HEK293 (cell line): ENCODE data around the gene UTP18.

Experiments used
- ZNF184 ChIP-seq: fragments of 450-650 bp; IDR thresholded peaks from 2 replicates; pipeline ENCODE4 v1.5.1; 2018; ENCODE audit warnings: missing biosample characterization, mild to moderate bottlenecking, missing genetic modification characterization
- ZNF248 ChIP-seq: fragments of 450-650 bp; formaldehyde crosslinking; IDR thresholded peaks from 2 replicates; pipeline ENCODE4 v1.5.1; 2017; ENCODE audit warnings: missing biosample characterization, missing genetic modification characterization
- ZNF302 ChIP-seq: fragments of 450-650 bp; formaldehyde crosslinking; IDR thresholded peaks from 2 replicates; pipeline ENCODE4 v1.5.1; 2016; ENCODE audit warnings: missing biosample characterization, missing genetic modification characterization, low read depth
- ZNF777 ChIP-seq: fragments of 450-650 bp; formaldehyde crosslinking; IDR thresholded peaks from 2 replicates; pipeline ENCODE4 v1.5.1; 2017; ENCODE audit warnings: missing biosample characterization, missing genetic modification characterization, borderline replicate concordance
- TF ChIP-seq, protein P1 (sequence below): fragments of 450-650 bp; formaldehyde crosslinking; IDR thresholded peaks from 2 replicates; pipeline ENCODE4 v1.5.1; 2016; ENCODE audit warnings: missing biosample characterization, missing genetic modification characterization
- TF ChIP-seq, protein P2 (sequence below): fragments of 450-650 bp; formaldehyde crosslinking; IDR thresholded peaks from 2 replicates; pipeline ENCODE4 v1.5.1; 2016; ENCODE audit warnings: missing biosample characterization, missing genetic modification characterization, low read depth

DNA sequence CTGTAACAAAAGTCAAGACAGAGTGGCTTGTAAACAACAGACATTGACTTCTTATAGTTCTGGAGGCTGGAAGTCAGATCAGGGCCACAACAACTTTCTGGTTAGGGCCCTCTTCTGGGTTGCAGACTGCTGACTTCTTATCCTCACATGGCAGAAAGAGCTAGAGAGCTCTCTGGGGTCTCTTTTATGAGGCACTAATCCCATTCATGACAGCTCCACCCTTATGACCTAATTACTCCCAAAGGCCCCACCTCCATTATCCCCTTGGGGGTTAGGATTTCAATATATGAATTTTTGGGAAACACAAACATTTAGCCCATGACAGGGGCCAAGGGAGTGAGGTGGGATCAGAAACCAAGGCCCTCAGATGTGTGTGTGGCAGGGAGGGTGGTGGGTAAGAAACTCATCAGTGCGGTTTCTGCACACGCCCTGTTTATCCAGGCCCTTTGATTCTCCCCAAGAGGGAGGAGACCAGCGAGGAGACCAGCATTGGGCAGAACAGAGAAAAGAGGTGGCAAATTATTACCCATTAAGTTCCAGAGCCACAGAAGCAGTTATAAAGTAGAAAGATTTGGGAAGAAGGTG lies 74.8 kb downstream of the UTP18 start:
- no peak for TF ChIP-seq ZNF302 (tag by site-specific recombination)
- TF ChIP-seq, protein P1, sequence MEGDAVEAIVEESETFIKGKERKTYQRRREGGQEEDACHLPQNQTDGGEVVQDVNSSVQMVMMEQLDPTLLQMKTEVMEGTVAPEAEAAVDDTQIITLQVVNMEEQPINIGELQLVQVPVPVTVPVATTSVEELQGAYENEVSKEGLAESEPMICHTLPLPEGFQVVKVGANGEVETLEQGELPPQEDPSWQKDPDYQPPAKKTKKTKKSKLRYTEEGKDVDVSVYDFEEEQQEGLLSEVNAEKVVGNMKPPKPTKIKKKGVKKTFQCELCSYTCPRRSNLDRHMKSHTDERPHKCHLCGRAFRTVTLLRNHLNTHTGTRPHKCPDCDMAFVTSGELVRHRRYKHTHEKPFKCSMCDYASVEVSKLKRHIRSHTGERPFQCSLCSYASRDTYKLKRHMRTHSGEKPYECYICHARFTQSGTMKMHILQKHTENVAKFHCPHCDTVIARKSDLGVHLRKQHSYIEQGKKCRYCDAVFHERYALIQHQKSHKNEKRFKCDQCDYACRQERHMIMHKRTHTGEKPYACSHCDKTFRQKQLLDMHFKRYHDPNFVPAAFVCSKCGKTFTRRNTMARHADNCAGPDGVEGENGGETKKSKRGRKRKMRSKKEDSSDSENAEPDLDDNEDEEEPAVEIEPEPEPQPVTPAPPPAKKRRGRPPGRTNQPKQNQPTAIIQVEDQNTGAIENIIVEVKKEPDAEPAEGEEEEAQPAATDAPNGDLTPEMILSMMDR (tag by site-specific recombination) = no peak
- TF ChIP-seq, protein P2, sequence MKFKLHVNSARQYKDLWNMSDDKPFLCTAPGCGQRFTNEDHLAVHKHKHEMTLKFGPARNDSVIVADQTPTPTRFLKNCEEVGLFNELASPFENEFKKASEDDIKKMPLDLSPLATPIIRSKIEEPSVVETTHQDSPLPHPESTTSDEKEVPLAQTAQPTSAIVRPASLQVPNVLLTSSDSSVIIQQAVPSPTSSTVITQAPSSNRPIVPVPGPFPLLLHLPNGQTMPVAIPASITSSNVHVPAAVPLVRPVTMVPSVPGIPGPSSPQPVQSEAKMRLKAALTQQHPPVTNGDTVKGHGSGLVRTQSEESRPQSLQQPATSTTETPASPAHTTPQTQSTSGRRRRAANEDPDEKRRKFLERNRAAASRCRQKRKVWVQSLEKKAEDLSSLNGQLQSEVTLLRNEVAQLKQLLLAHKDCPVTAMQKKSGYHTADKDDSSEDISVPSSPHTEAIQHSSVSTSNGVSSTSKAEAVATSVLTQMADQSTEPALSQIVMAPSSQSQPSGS (tag by site-specific recombination) = no peak
- no peak for TF ChIP-seq ZNF777 (tag by site-specific recombination)
- no peak for TF ChIP-seq ZNF184 (tag by site-specific recombination)
- TF ChIP-seq ZNF248 = no peak
